ENCODE data around the gene CACNA1C.

GRCh38 chr12:2083561-2083960, 30.8 kb downstream of the CACNA1C start:
- TF ChIP-seq, protein P1, sequence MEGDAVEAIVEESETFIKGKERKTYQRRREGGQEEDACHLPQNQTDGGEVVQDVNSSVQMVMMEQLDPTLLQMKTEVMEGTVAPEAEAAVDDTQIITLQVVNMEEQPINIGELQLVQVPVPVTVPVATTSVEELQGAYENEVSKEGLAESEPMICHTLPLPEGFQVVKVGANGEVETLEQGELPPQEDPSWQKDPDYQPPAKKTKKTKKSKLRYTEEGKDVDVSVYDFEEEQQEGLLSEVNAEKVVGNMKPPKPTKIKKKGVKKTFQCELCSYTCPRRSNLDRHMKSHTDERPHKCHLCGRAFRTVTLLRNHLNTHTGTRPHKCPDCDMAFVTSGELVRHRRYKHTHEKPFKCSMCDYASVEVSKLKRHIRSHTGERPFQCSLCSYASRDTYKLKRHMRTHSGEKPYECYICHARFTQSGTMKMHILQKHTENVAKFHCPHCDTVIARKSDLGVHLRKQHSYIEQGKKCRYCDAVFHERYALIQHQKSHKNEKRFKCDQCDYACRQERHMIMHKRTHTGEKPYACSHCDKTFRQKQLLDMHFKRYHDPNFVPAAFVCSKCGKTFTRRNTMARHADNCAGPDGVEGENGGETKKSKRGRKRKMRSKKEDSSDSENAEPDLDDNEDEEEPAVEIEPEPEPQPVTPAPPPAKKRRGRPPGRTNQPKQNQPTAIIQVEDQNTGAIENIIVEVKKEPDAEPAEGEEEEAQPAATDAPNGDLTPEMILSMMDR (IDR thresholded peaks at IDR 0.05) = no peak
- TF ChIP-seq POLR2AphosphoS5 (IDR thresholded peaks at IDR 0.05) (no peak), EP300 (IDR thresholded peaks at IDR 0.05) (no peak), POLR2A (IDR thresholded peaks at IDR 0.05) (no peak)
